ENCODE data around the gene SH2D3A. TPM values are rescaled to one million over a fixed set of nuclear protein-coding genes. Genes with fewer than 3 reads are reported as not detected.

SH2D3A gene
- total and polyA plus RNA-seq, 10 donors, result 7.5 to 17.1 (median 10.2) TPM

- H3K27me3 ChIP-seq (replicated peaks in 1 of 7), result peaks cover 0 to 12% (median 0%) of the 10 kb centered on the region in 7 donors
- TF ChIP-seq POLR2A (IDR thresholded peaks at IDR 0.05) (no peak), CTCF (IDR thresholded peaks at IDR 0.05 in 8 of 11, conservative IDR thresholded peaks at IDR 0.05 in 3 of 11) (no peak), POLR2AphosphoS5 (IDR thresholded peaks at IDR 0.05) (no peak)
- H3K9me3 ChIP-seq, result peaks cover 0 to 4% (median 0%) of the 10 kb centered on the region in 8 donors
- no peak overlapping the region for H3K4me3 ChIP-seq
- H3K27ac ChIP-seq, result no peak overlapping the region
- peaks cover 0 to 43% (median 1%) of the 10 kb centered on the region in 6 donors for H3K36me3 ChIP-seq
- intact Hi-C loops (cut with DNase I; ENCODE audit: low total_unique reads), result no loop called here
- 79 to 93% (median 90%) methylated on average over 4 of the region's 4 CpGs for WGBS, 5 donors
- peaks cover 3 to 24% (median 7%) of the 10 kb centered on the region in 6 donors for H3K4me1 ChIP-seq
- DNase-seq, result no peak
Measured at GRCh38 chr19:6761053-6761676, 6.1 kb downstream of the SH2D3A start.

- H3K9me3 ChIP-seq, result peaks cover 0 to 4% (median 0%) of the 10 kb centered on the region in 8 donors
- H3K27ac ChIP-seq, result no peak overlapping the region
- no peak for DNase-seq
- 93 to 98% (median 95%) methylated on average over 14 to 17 of the region's 17 CpGs for WGBS, 5 donors
- peaks cover 0 to 43% (median 1%) of the 10 kb centered on the region in 6 donors for H3K36me3 ChIP-seq
- H3K27me3 ChIP-seq (replicated peaks in 1 of 7), result peaks cover 0 to 7% (median 0%) of the 10 kb centered on the region in 7 donors
- no peak overlapping the region for H3K4me3 ChIP-seq
- peaks cover 0 to 18% (median 2%) of the 10 kb centered on the region in 6 donors for H3K4me1 ChIP-seq
- TF ChIP-seq CTCF (IDR thresholded peaks at IDR 0.05 in 8 of 11, conservative IDR thresholded peaks at IDR 0.05 in 3 of 11) (no peak), POLR2A (IDR thresholded peaks at IDR 0.05) (no peak), POLR2AphosphoS5 (IDR thresholded peaks at IDR 0.05) (no peak)
- intact Hi-C loops (cut with DNase I; ENCODE audit: low total_unique reads), result no loop called here
Measured at GRCh38 chr19:6760606-6761005, 6.6 kb downstream of the SH2D3A start.

- H3K36me3 ChIP-seq, result peaks cover 0 to 62% (median 24%) of the 10 kb centered on the region in 6 donors
- no peaks in the 10 kb centered on the region for H3K9me3 ChIP-seq
- no peak overlapping the region for H3K4me3 ChIP-seq
- 90 to 96% (median 91%) methylated on average over 21 to 23 of the region's 23 CpGs for WGBS, 5 donors
- intact Hi-C loops (cut with DNase I; ENCODE audit: low total_unique reads), result no loop called here
- TF ChIP-seq POLR2A (IDR thresholded peaks at IDR 0.05) (no peak), POLR2AphosphoS5 (IDR thresholded peaks at IDR 0.05) (no peak), CTCF (IDR thresholded peaks at IDR 0.05 in 8 of 11, conservative IDR thresholded peaks at IDR 0.05 in 3 of 11) (no peak)
- peaks cover 5 to 29% (median 15%) of the 10 kb centered on the region in 6 donors for H3K4me1 ChIP-seq
- DNase-seq, result no peak
- H3K27me3 ChIP-seq (replicated peaks in 1 of 7), result no peaks in the 10 kb centered on the region
- no peak overlapping the region for H3K27ac ChIP-seq
Measured at GRCh38 chr19:6754653-6755463, 12.4 kb downstream of the SH2D3A start.

GRCh38 chr19:6754136-6754535 is 13.1 kb downstream of the SH2D3A start:
- no peak for TF ChIP-seq CTCF (IDR thresholded peaks at IDR 0.05 in 8 of 11, conservative IDR thresholded peaks at IDR 0.05 in 3 of 11)
- no peak for TF ChIP-seq POLR2AphosphoS5 (IDR thresholded peaks at IDR 0.05)
- no peak for TF ChIP-seq POLR2A (IDR thresholded peaks at IDR 0.05)
- 92 to 96% (median 95%) methylated on average over 18 to 22 of the region's 22 CpGs for WGBS, 5 donors
- Histone ChIP-seq H3K27ac (peak overlapping the region in 1 of 8 donors; percentile 80), H3K36me3 (peaks cover 0 to 62% (median 31%) of the 10 kb centered on the region in 6 donors), H3K27me3 (replicated peaks in 1 of 7) (no peaks in the 10 kb centered on the region), H3K4me1 (peaks cover 5 to 29% (median 15%) of the 10 kb centered on the region in 6 donors), H3K4me3 (peak overlapping the region in 1 of 8 donors; percentile 76), H3K9me3 (no peaks in the 10 kb centered on the region)
- intact Hi-C loops (cut with DNase I; ENCODE audit: low total_unique reads), result no loop called here
- peak; percentile 76 for DNase-seq

Measured in spleen (tissue), 11 donors.